GM12878 (cell line): ENCODE results near the gene DNAJB8. TPM values are rescaled to one million over a fixed set of nuclear protein-coding genes. Genes with fewer than 3 reads are reported as not detected.

Experiments
- ATAC-seq: fragments of 200-7000 bp; cut with Tn5 transposase; 3 replicates; pipeline ENCODE4 v1.9.1; 2020; ENCODE audit warnings: mild to moderate bottlenecking, moderate library complexity
- BruUV-seq: library from RNA; stranded (reverse); fragments of 400-500 nt; replicated peaks from 2 replicates; lab custom pipeline; 2021; lab: Mats Ljungman, UMichigan
- CTCF ChIA-PET: fragments of 300-600 bp; sonication (Branson Sonifier 250); formaldehyde crosslinking; extraction: SDS; loops from one replicate; lab custom pipeline; 2021; ENCODE audit warnings: inconsistent platforms; lab: Yijun Ruan, JAX
- POLR2A ChIA-PET: fragments of 350-600 bp; formaldehyde crosslinking; extraction: SDS; loops from one replicate; lab custom pipeline; 2021; ENCODE audit warnings: inconsistent platforms; lab: Charles Lee
- RAD21 ChIA-PET: fragments of 300-600 bp; sonication (Branson Sonifier 250); formaldehyde crosslinking; loops from one replicate; lab custom pipeline; 2023; ENCODE audit warnings: antibody characterized with exemption; ENCODE audit not compliant: unreplicated experiment; lab: Charles Lee
- SMC1A ChIA-PET: fragments of 300-600 bp; sonication (Branson Sonifier 250); formaldehyde crosslinking; loops from one replicate; lab custom pipeline; 2023; ENCODE audit not compliant: unreplicated experiment, uncharacterized antibody; lab: Charles Lee
- DNase-seq: peaks from one replicate; pipeline ENCODE4 v3.0.0-alpha.2; 2011; ENCODE audit warnings: low read depth, low spot score
- FAIRE-seq: peaks from 3 replicates; lab custom pipeline; 2011; peaks lifted over from hg19 to GRCh38; lab: Jason Lieb, UNC
- H2AFZ ChIP-seq: 2 replicates; pipeline ENCODE4 v1.6.0; 2011; ENCODE audit warnings: low read depth, low read length, control low read depth; ENCODE audit not compliant: control insufficient read depth
- H3K27ac ChIP-seq: 2 replicates; pipeline ENCODE4 v1.5.1; 2011; ENCODE audit warnings: control low read depth; ENCODE audit not compliant: control insufficient read depth, insufficient read depth
- H3K27me3 ChIP-seq, 2 experiments: replicated peaks in 1 of 2; 2 replicates each; pipeline versions ENCODE4 v1.6.0 to v1.6.1; 2011; ENCODE audit warnings: low read length in 1 of 2; ENCODE audit not compliant: control insufficient read depth in 2 of 2, insufficient read depth in 2 of 2
- H3K36me3 ChIP-seq, 2 experiments: 2 replicates each; pipeline ENCODE4 v1.5.1; 2011; ENCODE audit warnings: low read length in 1 of 2; ENCODE audit not compliant: control insufficient read depth in 2 of 2, insufficient read depth in 2 of 2
- H3K4me1 ChIP-seq: 2 replicates; pipeline ENCODE4 v1.6.1; 2011; ENCODE audit warnings: mild to moderate bottlenecking, low read length, moderate library complexity, mixed read lengths; ENCODE audit not compliant: control insufficient read depth, insufficient read depth
- H3K4me2 ChIP-seq: 2 replicates; pipeline ENCODE4 v1.6.0; 2011; ENCODE audit warnings: control low read depth; ENCODE audit not compliant: control insufficient read depth, insufficient read depth
- H3K4me3 ChIP-seq: fragments of 200-600 bp; sonication (generic); 2 replicates; pipeline ENCODE4 v1.5.1; 2016
- H3K79me2 ChIP-seq: 2 replicates; pipeline ENCODE4 v1.6.0; 2011; ENCODE audit warnings: low read length; ENCODE audit not compliant: control insufficient read depth, insufficient read depth
- H3K9ac ChIP-seq: 2 replicates; pipeline ENCODE4 v1.8.0; 2011; ENCODE audit warnings: low read length, control low read depth, mixed read lengths; ENCODE audit not compliant: control insufficient read depth, insufficient read depth
- H3K9me3 ChIP-seq: replicated peaks from 3 replicates; pipeline ENCODE4 v1.5.1; 2011; ENCODE audit warnings: mild to moderate bottlenecking, low read length; ENCODE audit not compliant: control insufficient read depth, insufficient read depth
- H4K20me1 ChIP-seq: 2 replicates; pipeline ENCODE4 v1.6.0; 2011; ENCODE audit not compliant: control insufficient read depth, insufficient read depth
- BMI1 ChIP-seq: fragments of 450-650 bp; IDR thresholded peaks from 2 replicates; pipeline ENCODE4 v1.6.1; 2016; ENCODE audit warnings: mild to moderate bottlenecking, moderate library complexity, borderline replicate concordance
- BRCA1 ChIP-seq: IDR thresholded peaks from 2 replicates; pipeline ENCODE4 v1.6.1; 2011; ENCODE audit warnings: low read depth, low read length, improper control_type of control experiment
- CBX5 ChIP-seq: sonication (generic); IDR thresholded peaks from 2 replicates; pipeline ENCODE4 v1.6.1; 2016; ENCODE audit warnings: low read depth, moderate library complexity, mild to moderate bottlenecking, inconsistent platforms
- CHD4 ChIP-seq: fragments of 200-600 bp; sonication (generic); IDR thresholded peaks from 2 replicates; pipeline ENCODE4 v1.6.1; 2016; ENCODE audit warnings: mild to moderate bottlenecking
- E4F1 ChIP-seq: fragments of 450-650 bp; IDR thresholded peaks from 2 replicates; pipeline ENCODE4 v1.6.1; 2018; ENCODE audit warnings: borderline replicate concordance, mild to moderate bottlenecking; ENCODE audit not compliant: partially characterized antibody
- FOS ChIP-seq: IDR thresholded peaks from 3 replicates; pipeline ENCODE4 v1.6.1; 2011; ENCODE audit warnings: borderline replicate concordance; ENCODE audit not compliant: insufficient read length; ENCODE audit errors: extremely low read depth
- HCFC1 ChIP-seq: fragments of 150-350 bp; IDR thresholded peaks from 2 replicates; pipeline ENCODE4 v1.6.1; 2014; ENCODE audit warnings: low read length
- MEF2A ChIP-seq: IDR thresholded peaks from 2 replicates; pipeline ENCODE4 v1.6.1; 2011; ENCODE audit warnings: low read depth, mild to moderate bottlenecking, low read length, moderate library complexity; ENCODE audit not compliant: insufficient read depth
- MYB ChIP-seq: fragments of 150-350 bp; IDR thresholded peaks from 2 replicates; pipeline ENCODE4 v1.6.1; 2014; ENCODE audit warnings: mild to moderate bottlenecking, low read depth, low read length, borderline replicate concordance
- PML ChIP-seq: IDR thresholded peaks from 2 replicates; pipeline ENCODE4 v1.6.1; 2012; ENCODE audit warnings: low read length, inconsistent platforms
- RB1 ChIP-seq: fragments of 450-650 bp; formaldehyde crosslinking; IDR thresholded peaks from 2 replicates; pipeline ENCODE4 v1.6.1; 2017; ENCODE audit warnings: mild to moderate bottlenecking, borderline replicate concordance
- STAT1 ChIP-seq: fragments of 450-650 bp; conservative IDR thresholded peaks from 2 replicates; pipeline ENCODE4 v1.6.1; 2014; ENCODE audit warnings: antibody characterized with exemption, mild to moderate bottlenecking
- SUZ12 ChIP-seq: fragments of 200-600 bp; sonication (generic); IDR thresholded peaks from one replicate; pipeline ENCODE4 v1.6.1; 2018; ENCODE audit warnings: antibody characterized with exemption, mild to moderate bottlenecking; ENCODE audit not compliant: unreplicated experiment
- TBL1XR1 ChIP-seq: IDR thresholded peaks from 2 replicates; pipeline ENCODE4 v1.6.1; 2012; ENCODE audit warnings: low read depth, low read length, improper control_type of control experiment
- TCF7 ChIP-seq: IDR thresholded peaks from 2 replicates; pipeline ENCODE4 v1.6.1; 2014; ENCODE audit warnings: antibody characterized with exemption, borderline replicate concordance
- YBX1 ChIP-seq: fragments of 450-650 bp; IDR thresholded peaks from 2 replicates; pipeline ENCODE4 v1.6.1; 2016; ENCODE audit warnings: antibody characterized with exemption
- ZNF24 ChIP-seq: fragments of 450-650 bp; IDR thresholded peaks from 2 replicates; pipeline ENCODE4 v1.6.1; 2017; ENCODE audit warnings: antibody characterized with exemption, mild to moderate bottlenecking
- ZNF384 ChIP-seq: IDR thresholded peaks from 2 replicates; pipeline ENCODE4 v1.6.1; 2012; ENCODE audit warnings: low read depth, mild to moderate bottlenecking, low read length, improper control_type of control experiment, borderline replicate concordance
- WGBS: methylation state at CpG from one replicate; pipeline ENCODE4 v1.1.6; 2016; ENCODE audit warnings: low lambda C conversion rate; ENCODE audit not compliant: insufficient replicate concordance, insufficient coverage; ENCODE audit errors: missing lambda C conversion rate; 5-methylcytosine and 5-hydroxymethylcytosine counted together
- in situ Hi-C: fragments of 300-500 bp; cut with MboI; formaldehyde crosslinking; loops from 9 replicates; pipeline ENCODE4 v1.14.3; 2018; ENCODE audit warnings: mixed read lengths
- intact Hi-C: fragments of 100-400 bp; cut with micrococcal nuclease; formaldehyde crosslinking; loops from one replicate; pipeline ENCODE4 v1.14.2; 2022; ENCODE audit not compliant: unreplicated experiment
- polyA plus RNA-seq, 11 experiments: library from polyadenylated mRNA; depleted of rRNA in 4 of 11; unstranded in 6 of 11; stranded (reverse) in 5 of 11; fragments of >200 nt; fragmentation: Nextera tagmentation in 4 of 11; fragmentation: Illumina TruSeq in 1 of 11; extraction: Ambion mirVana in 4 of 11; extraction: Trizol in 1 of 11; gene quantifications; 1 replicate in 1 of 11; 2 replicates in 10 of 11; pipeline versions ENCODE4 v1.2.1 to v1.2.3, GENCODE V29; 2011 to 2016; ENCODE audit warnings: inconsistent platforms in 2 of 11, missing spikeins in 2 of 11, low read depth in 1 of 11
- total RNA-seq, 4 experiments: library from RNA; depleted of rRNA in 3 of 4; stranded (reverse); fragments of >200 nt in 3 of 4; fragmentation: Illumina TruSeq in 1 of 4; extraction: Trizol in 1 of 4; gene quantifications; 2 replicates each; pipeline versions ENCODE4 v1.2.1 to v1.2.3, GENCODE V29; 2013 to 2021
- TF ChIP-seq, protein P1 (sequence below): fragments of 450-650 bp; IDR thresholded peaks from 2 replicates; pipeline ENCODE4 v1.6.1; 2016; ENCODE audit warnings: mild to moderate bottlenecking, moderate library complexity, borderline replicate concordance

The DNAJB8 gene
- total and polyA plus RNA-seq, 10 of the 15 experiments (the other 5 are each of a cell fraction or from before 2014, with no cell fraction given), result not detected

- TF ChIP-seq E4F1 (no peak), MEF2A (no peak), FOS (no peak), PML (no peak), MYB (no peak)
- TF ChIP-seq, all 136 proteins: peak for 0
Observed at GRCh38 chr3:128413413-128414205, 53.1 kb downstream of the DNAJB8 start (continued).

GRCh38 chr3:128413003-128413370, 53.7 kb downstream of the DNAJB8 start:
- H2AFZ ChIP-seq, result no peak overlapping the region
- CTCF ChIA-PET, result no interaction called here
- POLR2A ChIA-PET, result no interaction called here
- no TSS peak for BruUV-seq
- no peak for DNase-seq
- RAD21 ChIA-PET, result no interaction called here
- H3K79me2 ChIP-seq, result no peaks in the 10 kb centered on the region
- no peak for FAIRE-seq
- in situ Hi-C loops, result no loop called here
- intact Hi-C loops, result no loop called here
- H3K9ac ChIP-seq, result no peak overlapping the region
- no peak overlapping the region for H3K4me2 ChIP-seq
- 63% methylated on average over 8 of the region's 8 CpGs for WGBS
- no peaks in the 10 kb centered on the region for H3K4me1 ChIP-seq
- no peaks in the 10 kb centered on the region for H3K9me3 ChIP-seq
- H3K27ac ChIP-seq, result no peak overlapping the region
- SMC1A ChIA-PET, result no interaction called here
- no peaks in the 10 kb centered on the region for H4K20me1 ChIP-seq
- H3K36me3 ChIP-seq, result no peaks in the 10 kb centered on the region
- H3K27me3 ChIP-seq, result no peaks in the 10 kb centered on the region
- H3K4me3 ChIP-seq, result no peak overlapping the region
- no peak for ATAC-seq
- TF ChIP-seq BRCA1 (no peak), HCFC1 (no peak), BMI1 (no peak), CHD4 (no peak), TCF7 (no peak), SUZ12 (no peak), STAT1 (no peak), RB1 (no peak), TBL1XR1 (no peak), YBX1 (no peak), ZNF24 (no peak), ZNF384 (no peak), CBX5 (no peak)
- TF ChIP-seq, protein P1, sequence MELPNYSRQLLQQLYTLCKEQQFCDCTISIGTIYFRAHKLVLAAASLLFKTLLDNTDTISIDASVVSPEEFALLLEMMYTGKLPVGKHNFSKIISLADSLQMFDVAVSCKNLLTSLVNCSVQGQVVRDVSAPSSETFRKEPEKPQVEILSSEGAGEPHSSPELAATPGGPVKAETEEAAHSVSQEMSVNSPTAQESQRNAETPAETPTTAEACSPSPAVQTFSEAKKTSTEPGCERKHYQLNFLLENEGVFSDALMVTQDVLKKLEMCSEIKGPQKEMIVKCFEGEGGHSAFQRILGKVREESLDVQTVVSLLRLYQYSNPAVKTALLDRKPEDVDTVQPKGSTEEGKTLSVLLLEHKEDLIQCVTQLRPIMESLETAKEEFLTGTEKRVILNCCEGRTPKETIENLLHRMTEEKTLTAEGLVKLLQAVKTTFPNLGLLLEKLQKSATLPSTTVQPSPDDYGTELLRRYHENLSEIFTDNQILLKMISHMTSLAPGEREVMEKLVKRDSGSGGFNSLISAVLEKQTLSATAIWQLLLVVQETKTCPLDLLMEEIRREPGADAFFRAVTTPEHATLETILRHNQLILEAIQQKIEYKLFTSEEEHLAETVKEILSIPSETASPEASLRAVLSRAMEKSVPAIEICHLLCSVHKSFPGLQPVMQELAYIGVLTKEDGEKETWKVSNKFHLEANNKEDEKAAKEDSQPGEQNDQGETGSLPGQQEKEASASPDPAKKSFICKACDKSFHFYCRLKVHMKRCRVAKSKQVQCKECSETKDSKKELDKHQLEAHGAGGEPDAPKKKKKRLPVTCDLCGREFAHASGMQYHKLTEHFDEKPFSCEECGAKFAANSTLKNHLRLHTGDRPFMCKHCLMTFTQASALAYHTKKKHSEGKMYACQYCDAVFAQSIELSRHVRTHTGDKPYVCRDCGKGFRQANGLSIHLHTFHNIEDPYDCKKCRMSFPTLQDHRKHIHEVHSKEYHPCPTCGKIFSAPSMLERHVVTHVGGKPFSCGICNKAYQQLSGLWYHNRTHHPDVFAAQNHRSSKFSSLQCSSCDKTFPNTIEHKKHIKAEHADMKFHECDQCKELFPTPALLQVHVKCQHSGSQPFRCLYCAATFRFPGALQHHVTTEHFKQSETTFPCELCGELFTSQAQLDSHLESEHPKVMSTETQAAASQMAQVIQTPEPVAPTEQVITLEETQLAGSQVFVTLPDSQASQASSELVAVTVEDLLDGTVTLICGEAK, result no peak
